ENCODE measurements around the gene TEX19. TPM values are rescaled to one million over a fixed set of nuclear protein-coding genes. Genes with fewer than 3 reads are reported as not detected.

Gene TEX19
- total and polyA plus RNA-seq, 2 experiments from 2014 or later, result 0.10 to 0.66 TPM

GRCh38 chr17:82373731-82374625, 14.9 kb downstream of the TEX19 start:
- Mint-ChIP-seq H3K4me3 (no peak overlapping the region), H3K27me3 (ENCODE audit: insufficient read depth, low read depth, poor library complexity) (peaks cover 46% of the 10 kb centered on the region), H3K4me1 (no peaks in the 10 kb centered on the region; the same call in 2 of the 3 replicates), H3K27ac (no peak overlapping the region), H3K9me3 (peaks cover 4% of the 10 kb centered on the region; the same call in 2 of the 3 replicates), H3K36me3 (ENCODE audit: low read depth) (no peaks in the 10 kb centered on the region)
- no peak overlapping the region for H3K4me3 ChIP-seq
- TF ChIP-seq STAT1 (IDR thresholded peaks at IDR 0.05; ENCODE audit: unreplicated experiment), result no peak
- no peak for TF ChIP-seq ETS1 (IDR thresholded peaks at IDR 0.05)
- TF ChIP-seq ZNF331 (CRISPR knock-in tag; IDR thresholded peaks at IDR 0.05; ENCODE audit: low read depth), result no peak
- no peak for TF ChIP-seq JUNB (IDR thresholded peaks at IDR 0.05; ENCODE audit: unreplicated experiment)
- TF ChIP-seq CTCF (conservative IDR thresholded peaks at IDR 0.05; ENCODE audit: low read depth in 2 of 2), result no peak
- TF ChIP-seq ZNF462 (CRISPR knock-in tag; IDR thresholded peaks at IDR 0.05), result no peak
- TF ChIP-seq POLR2AphosphoS5 (IDR thresholded peaks at IDR 0.05; ENCODE audit: low read depth), result no peak
- TF ChIP-seq EZH2 (IDR thresholded peaks at IDR 0.05; ENCODE audit: low read depth, unreplicated experiment), result no peak
- TF ChIP-seq NANOG (IDR thresholded peaks at IDR 0.05; ENCODE audit: borderline replicate concordance), result no peak
- no peak for TF ChIP-seq ZNF114 (CRISPR knock-in tag; IDR thresholded peaks at IDR 0.05)
- no peak for TF ChIP-seq EZH2phosphoT487 (IDR thresholded peaks at IDR 0.05; ENCODE audit: unreplicated experiment)
- TF ChIP-seq REST (IDR thresholded peaks at IDR 0.05; ENCODE audit: unreplicated experiment), result no peak
- TF ChIP-seq CREB1 (CRISPR knock-in tag; IDR thresholded peaks at IDR 0.05; ENCODE audit: low read depth), result no peak
- no peaks in the 10 kb centered on the region for H3F3A ChIP-seq (replicated peaks; ENCODE audit: low read depth)
- H3K27me3 ChIP-seq (ENCODE audit: insufficient read depth), result peaks cover 61% of the 10 kb centered on the region
- H3K4me1 ChIP-seq (ENCODE audit: insufficient read depth), result no peaks in the 10 kb centered on the region; the same call in 1 of the 2 replicates
- no peak for DNase-seq (ENCODE audit: low spot score)
- no peak; the same call in 2 of the 3 replicates for ATAC-seq
- no peaks in the 10 kb centered on the region for H3K36me3 ChIP-seq (ENCODE audit: insufficient read depth)
- no peaks in the 10 kb centered on the region for H3K79me2 ChIP-seq (replicated peaks; ENCODE audit: insufficient read depth)
- H3K9me2 ChIP-seq (ENCODE audit: insufficient read depth), result no peaks in the 10 kb centered on the region
- no peaks in the 10 kb centered on the region for H4K20me1 ChIP-seq (replicated peaks; ENCODE audit: insufficient read depth)
- no peak overlapping the region for H3K4me2 ChIP-seq
- H3K27ac ChIP-seq (ENCODE audit: low read depth), result no peak overlapping the region
- no peak overlapping the region for H2AFZ ChIP-seq

All from GM23338 (cell line).